DND-41 (cell line): ENCODE results near the gene MORN1.

Experiments used
- CTCF ChIP-seq: IDR thresholded peaks from 2 replicates; pipeline ENCODE4 v1.5.1; 2012; ENCODE audit warnings: borderline replicate concordance, low read length, moderate library complexity, mild to moderate bottlenecking; ENCODE audit not compliant: poor library complexity, severe bottlenecking; ENCODE audit errors: extremely low read depth
- EZH2 ChIP-seq: IDR thresholded peaks from 3 replicates; pipeline ENCODE4 v1.6.1; 2012; ENCODE audit warnings: borderline replicate concordance, low read depth, mild to moderate bottlenecking, moderate library complexity, low read length, inconsistent platforms; ENCODE audit not compliant: severe bottlenecking

- TF ChIP-seq CTCF (no peak), EZH2 (no peak)
Measured at GRCh38 chr1:2356911-2357845, 34.2 kb downstream of the MORN1 start.
